Measurements from ENCODE around the gene CTNNB1.
A peak's percentile ranks its signal among the peaks of the same experiment; 100 is the strongest.

The CTNNB1 gene

GRCh38 chr3:41173926-41174885, 25.1 kb upstream of the CTNNB1 start:
- no peak overlapping the region for H3K9ac ChIP-seq (ENCODE audit: low read length)
- peaks cover 2% of the 10 kb centered on the region for H3K4me1 ChIP-seq (ENCODE audit: control insufficient read depth, low read depth, low read length)
- no peak overlapping the region for H3K4me2 ChIP-seq (ENCODE audit: low read length)
- H3K23ac ChIP-seq (ENCODE audit: low read length) = no peak overlapping the region
- no peak overlapping the region for H3K27ac ChIP-seq (ENCODE audit: low read depth, low read length)
- H3K27me3 ChIP-seq (ENCODE audit: insufficient read depth, low read length, poor library complexity) = no peaks in the 10 kb centered on the region
- no peak overlapping the region for H2BK120ac ChIP-seq (ENCODE audit: low read depth, low read length)
- no peak overlapping the region for H2AK5ac ChIP-seq (ENCODE audit: low read length)
- no peaks in the 10 kb centered on the region for H3K79me1 ChIP-seq (ENCODE audit: low read length)
- H3K4me3 ChIP-seq (ENCODE audit: low read length) = no peak overlapping the region
- WGBS (ENCODE audit: extremely low coverage, insufficient coverage, low lambda C conversion rate) = no CpG with 5 or more reads among the region's 7 CpGs
- H3K18ac ChIP-seq (ENCODE audit: low read length) = no peak overlapping the region
- H2BK5ac ChIP-seq (ENCODE audit: low read length) = no peak overlapping the region
- H3K36me3 ChIP-seq (ENCODE audit: control insufficient read depth, insufficient read depth, low read length) = no peaks in the 10 kb centered on the region
- no peak for DNase-seq
- H3K56ac ChIP-seq (ENCODE audit: low read length) = no peak overlapping the region
- no peaks in the 10 kb centered on the region for H3K79me2 ChIP-seq (ENCODE audit: control insufficient read depth, insufficient read depth, low read length)
- H2BK15ac ChIP-seq (replicated peaks; ENCODE audit: low read depth) = no peak overlapping the region
- H3K4ac ChIP-seq (ENCODE audit: low read depth, low read length) = no peak overlapping the region
- H4K8ac ChIP-seq (ENCODE audit: low read depth, low read length) = no peak overlapping the region
- H4K5ac ChIP-seq (ENCODE audit: low read length) = no peak overlapping the region

DNA sequence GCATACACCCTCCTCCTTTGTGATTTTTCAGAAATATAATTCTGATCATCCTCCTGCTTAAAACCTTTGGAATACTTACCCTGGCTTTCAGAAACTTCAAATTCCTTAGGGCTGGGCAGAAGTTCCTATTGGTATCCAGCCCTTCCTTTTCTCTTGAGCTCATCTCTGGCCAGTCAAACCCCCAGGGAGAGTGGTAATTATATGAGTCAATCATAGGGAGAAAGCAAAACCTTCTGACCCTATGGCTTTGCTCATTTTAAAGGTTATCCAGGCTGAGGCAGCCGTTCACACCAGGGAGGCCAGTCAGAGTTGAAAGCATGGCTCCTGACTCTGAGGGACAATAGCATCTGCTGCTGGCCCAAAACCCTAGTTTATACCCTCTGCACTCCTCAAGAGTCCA, 23.9 kb upstream of the CTNNB1 start:
- H2AK5ac ChIP-seq (ENCODE audit: low read length) = no peak overlapping the region
- no peak overlapping the region for H4K5ac ChIP-seq (ENCODE audit: low read length)
- H3K27me3 ChIP-seq (ENCODE audit: insufficient read depth, low read length, poor library complexity) = no peaks in the 10 kb centered on the region
- no peak overlapping the region for H2BK5ac ChIP-seq (ENCODE audit: low read length)
- no peaks in the 10 kb centered on the region for H3K36me3 ChIP-seq (ENCODE audit: control insufficient read depth, insufficient read depth, low read length)
- H4K8ac ChIP-seq (ENCODE audit: low read depth, low read length) = no peak overlapping the region
- no CpG with 5 or more reads among the region's 1 CpG for WGBS (ENCODE audit: extremely low coverage, insufficient coverage, low lambda C conversion rate)
- H3K4me1 ChIP-seq (ENCODE audit: control insufficient read depth, low read depth, low read length) = peaks cover 2% of the 10 kb centered on the region
- no peak overlapping the region for H3K23ac ChIP-seq (ENCODE audit: low read length)
- H2BK15ac ChIP-seq (replicated peaks; ENCODE audit: low read depth) = no peak overlapping the region
- H3K9ac ChIP-seq (ENCODE audit: low read length) = no peak overlapping the region
- no peak overlapping the region for H2BK120ac ChIP-seq (ENCODE audit: low read depth, low read length)
- no peak overlapping the region for H3K4me2 ChIP-seq (ENCODE audit: low read length)
- no peak overlapping the region for H3K27ac ChIP-seq (ENCODE audit: low read depth, low read length)
- DNase-seq = peak; percentile 77
- H3K18ac ChIP-seq (ENCODE audit: low read length) = no peak overlapping the region
- H3K79me2 ChIP-seq (ENCODE audit: control insufficient read depth, insufficient read depth, low read length) = no peaks in the 10 kb centered on the region
- no peak overlapping the region for H3K56ac ChIP-seq (ENCODE audit: low read length)
- no peaks in the 10 kb centered on the region for H3K79me1 ChIP-seq (ENCODE audit: low read length)
- no peak overlapping the region for H3K4me3 ChIP-seq (ENCODE audit: low read length)
- H3K4ac ChIP-seq (ENCODE audit: low read depth, low read length) = no peak overlapping the region

DNA sequence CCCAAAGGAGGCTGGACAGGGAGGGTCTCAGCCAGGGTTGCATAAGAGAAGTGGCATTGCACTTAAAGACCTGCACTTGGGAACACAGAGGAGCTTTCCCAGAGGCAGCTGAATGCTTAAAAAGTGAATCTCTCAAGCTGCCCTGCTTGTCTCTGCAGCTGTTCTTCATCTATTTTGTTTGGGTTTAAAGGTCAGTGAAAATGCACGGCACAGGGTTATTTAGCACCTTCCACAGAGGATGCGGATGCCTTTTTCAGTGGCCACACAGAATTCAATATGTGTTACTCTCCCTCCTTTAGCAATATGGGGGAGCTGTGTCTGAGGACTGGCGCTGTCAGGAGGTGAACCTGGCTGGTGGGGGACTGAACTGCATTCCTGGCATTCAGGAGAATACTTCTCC, 22.7 kb upstream of the CTNNB1 start:
- Histone ChIP-seq H3K27ac (ENCODE audit: low read depth, low read length) (no peak overlapping the region), H3K4me1 (ENCODE audit: control insufficient read depth, low read depth, low read length) (peaks cover 2% of the 10 kb centered on the region), H2AK5ac (ENCODE audit: low read length) (no peak overlapping the region), H3K79me2 (ENCODE audit: control insufficient read depth, insufficient read depth, low read length) (no peaks in the 10 kb centered on the region), H3K23ac (ENCODE audit: low read length) (no peak overlapping the region), H3K4me2 (ENCODE audit: low read length) (no peak overlapping the region), H4K5ac (ENCODE audit: low read length) (no peak overlapping the region), H3K79me1 (ENCODE audit: low read length) (no peaks in the 10 kb centered on the region), H3K18ac (ENCODE audit: low read length) (no peak overlapping the region), H3K4ac (ENCODE audit: low read depth, low read length) (no peak overlapping the region), H2BK15ac (replicated peaks; ENCODE audit: low read depth) (no peak overlapping the region), H3K56ac (ENCODE audit: low read length) (no peak overlapping the region), H3K36me3 (ENCODE audit: control insufficient read depth, insufficient read depth, low read length) (no peaks in the 10 kb centered on the region), H3K9ac (ENCODE audit: low read length) (no peak overlapping the region), H2BK5ac (ENCODE audit: low read length) (no peak overlapping the region), H4K8ac (ENCODE audit: low read depth, low read length) (no peak overlapping the region), H2BK120ac (ENCODE audit: low read depth, low read length) (no peak overlapping the region), H3K4me3 (ENCODE audit: low read length) (no peak overlapping the region), H3K27me3 (ENCODE audit: insufficient read depth, low read length, poor library complexity) (no peaks in the 10 kb centered on the region)
- no peak for DNase-seq
- WGBS (ENCODE audit: extremely low coverage, insufficient coverage, low lambda C conversion rate) = no CpG with 5 or more reads among the region's 3 CpGs

DNA sequence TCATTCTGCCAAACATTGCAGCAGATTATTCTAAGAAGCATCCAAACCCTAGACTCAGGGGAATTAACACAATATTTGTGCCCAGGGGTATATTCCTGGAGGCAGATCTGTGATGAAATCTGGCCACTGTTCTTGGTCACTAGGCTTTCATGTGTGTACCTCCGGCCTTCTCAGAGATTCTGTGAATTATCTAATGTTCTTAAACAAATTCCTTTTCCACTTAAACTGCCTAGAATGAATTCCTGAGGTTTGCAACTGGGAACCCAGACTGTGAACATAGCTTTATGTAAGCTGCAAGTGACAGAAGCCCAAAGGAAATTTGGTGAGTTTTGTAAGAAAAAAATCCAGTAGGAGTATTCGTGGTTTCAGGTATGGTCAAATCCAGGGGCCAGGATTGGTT, 20.7 kb upstream of the CTNNB1 start:
- Histone ChIP-seq H2BK15ac (replicated peaks; ENCODE audit: low read depth) (no peak overlapping the region), H2BK5ac (ENCODE audit: low read length) (no peak overlapping the region), H4K5ac (ENCODE audit: low read length) (no peak overlapping the region), H2AK5ac (ENCODE audit: low read length) (no peak overlapping the region), H3K27ac (ENCODE audit: low read depth, low read length) (no peak overlapping the region), H3K79me2 (ENCODE audit: control insufficient read depth, insufficient read depth, low read length) (no peaks in the 10 kb centered on the region), H3K23ac (ENCODE audit: low read length) (no peak overlapping the region), H3K9ac (ENCODE audit: low read length) (no peak overlapping the region), H3K4me3 (ENCODE audit: low read length) (no peak overlapping the region), H3K4me2 (ENCODE audit: low read length) (no peak overlapping the region), H3K36me3 (ENCODE audit: control insufficient read depth, insufficient read depth, low read length) (no peaks in the 10 kb centered on the region), H3K56ac (ENCODE audit: low read length) (no peak overlapping the region), H4K8ac (ENCODE audit: low read depth, low read length) (no peak overlapping the region), H3K4me1 (ENCODE audit: control insufficient read depth, low read depth, low read length) (peaks cover 2% of the 10 kb centered on the region), H3K4ac (ENCODE audit: low read depth, low read length) (no peak overlapping the region), H3K18ac (ENCODE audit: low read length) (no peak overlapping the region), H3K79me1 (ENCODE audit: low read length) (no peaks in the 10 kb centered on the region), H3K27me3 (ENCODE audit: insufficient read depth, low read length, poor library complexity) (no peaks in the 10 kb centered on the region), H2BK120ac (ENCODE audit: low read depth, low read length) (no peak overlapping the region)
- DNase-seq = no peak
- WGBS (ENCODE audit: extremely low coverage, insufficient coverage, low lambda C conversion rate) = no CpG with 5 or more reads among the region's 2 CpGs

DNA sequence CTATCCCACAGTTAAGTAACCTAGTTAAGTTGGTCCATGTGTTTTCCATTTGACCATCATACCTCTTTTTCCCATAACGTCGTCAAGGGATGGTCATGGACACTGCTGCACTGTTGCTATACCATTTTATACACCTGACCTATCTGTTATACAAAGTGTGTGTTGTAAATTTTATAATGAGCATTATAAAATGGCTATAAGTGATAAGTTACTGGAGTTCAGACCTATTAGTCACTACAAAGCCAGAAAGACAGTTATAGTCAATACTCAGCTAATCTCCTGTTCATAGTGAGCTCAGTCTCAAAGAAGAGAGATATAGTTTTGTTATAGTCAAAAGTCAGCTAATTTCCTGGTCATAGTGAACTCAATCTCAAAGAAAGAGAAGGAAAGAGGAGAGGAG, 18.9 kb upstream of the CTNNB1 start:
- no peaks in the 10 kb centered on the region for H3K79me1 ChIP-seq (ENCODE audit: low read length)
- no peak overlapping the region for H2AK5ac ChIP-seq (ENCODE audit: low read length)
- no peak overlapping the region for H3K18ac ChIP-seq (ENCODE audit: low read length)
- H4K5ac ChIP-seq (ENCODE audit: low read length) = no peak overlapping the region
- no peak overlapping the region for H2BK15ac ChIP-seq (replicated peaks; ENCODE audit: low read depth)
- no peak overlapping the region for H3K4me2 ChIP-seq (ENCODE audit: low read length)
- H2BK120ac ChIP-seq (ENCODE audit: low read depth, low read length) = no peak overlapping the region
- no peak overlapping the region for H3K27ac ChIP-seq (ENCODE audit: low read depth, low read length)
- H3K4ac ChIP-seq (ENCODE audit: low read depth, low read length) = no peak overlapping the region
- H3K9ac ChIP-seq (ENCODE audit: low read length) = no peak overlapping the region
- DNase-seq = no peak
- H3K79me2 ChIP-seq (ENCODE audit: control insufficient read depth, insufficient read depth, low read length) = no peaks in the 10 kb centered on the region
- H3K4me1 ChIP-seq (ENCODE audit: control insufficient read depth, low read depth, low read length) = peaks cover 2% of the 10 kb centered on the region
- H3K56ac ChIP-seq (ENCODE audit: low read length) = no peak overlapping the region
- H3K23ac ChIP-seq (ENCODE audit: low read length) = no peak overlapping the region
- H3K27me3 ChIP-seq (ENCODE audit: insufficient read depth, low read length, poor library complexity) = no peaks in the 10 kb centered on the region
- no peak overlapping the region for H2BK5ac ChIP-seq (ENCODE audit: low read length)
- H4K8ac ChIP-seq (ENCODE audit: low read depth, low read length) = no peak overlapping the region
- no CpG with 5 or more reads among the region's 2 CpGs for WGBS (ENCODE audit: extremely low coverage, insufficient coverage, low lambda C conversion rate)
- no peaks in the 10 kb centered on the region for H3K36me3 ChIP-seq (ENCODE audit: control insufficient read depth, insufficient read depth, low read length)
- no peak overlapping the region for H3K4me3 ChIP-seq (ENCODE audit: low read length)
